ENCODE data around the gene DDX5.

The DDX5 gene

GRCh38 chr17:64527914-64528313 lies 21.8 kb upstream of the DDX5 start:
- Histone ChIP-seq H3K36me3 (ENCODE audit: control insufficient read depth in 2 of 2, insufficient read depth in 1 of 2, low read length in 2 of 2) (peaks cover 87 to 100% of the 10 kb centered on the region in 2 experiments), H3K27ac (ENCODE audit: extremely low read depth, low read depth, low read length) (no peak overlapping the region), H3K4me1 (ENCODE audit: control insufficient read depth, insufficient read depth, low read length) (no peaks in the 10 kb centered on the region), H3K9me3 (ENCODE audit: control insufficient read depth, insufficient read depth, low read depth, low read length) (no peaks in the 10 kb centered on the region), H3K4me3 (ENCODE audit: low read depth, low read length) (no peak overlapping the region)
- ChIA-PET CTCF (interaction anchor here (0.8 kb wide), 1 partner anchor 121 kb away, joined by 4 read pairs; no protein-coding TSS in a partner anchor), POLR2A (no interaction called here)
- TF ChIP-seq ZNF843 (tag by site-specific recombination; IDR thresholded peaks at IDR 0.05) = no peak
- no peak for TF ChIP-seq ZNF48 (tag by site-specific recombination; IDR thresholded peaks at IDR 0.05)
- TF ChIP-seq ZNF571 (tag by site-specific recombination; IDR thresholded peaks at IDR 0.05) = no peak
- no peak for TF ChIP-seq ZNF645 (tag by site-specific recombination; IDR thresholded peaks at IDR 0.05)
- no peak for TF ChIP-seq ZNF513 (tag by site-specific recombination; IDR thresholded peaks at IDR 0.05)
- TF ChIP-seq TSHZ1 (tag by site-specific recombination; IDR thresholded peaks at IDR 0.05; ENCODE audit: borderline replicate concordance) = no peak
- TF ChIP-seq ZNF280D (tag by site-specific recombination; IDR thresholded peaks at IDR 0.05) = no peak
- TF ChIP-seq ZNF169 (tag by site-specific recombination; IDR thresholded peaks at IDR 0.05) = no peak
- TF ChIP-seq ZNF10 (tag by site-specific recombination; IDR thresholded peaks at IDR 0.05) = no peak

GRCh38 chr17:64520359-64520758 lies 14.3 kb upstream of the DDX5 start:
- no peaks in the 10 kb centered on the region for H3K4me1 ChIP-seq (ENCODE audit: control insufficient read depth, insufficient read depth, low read length)
- no peaks in the 10 kb centered on the region for H3K9me3 ChIP-seq (ENCODE audit: control insufficient read depth, insufficient read depth, low read depth, low read length)
- ChIA-PET CTCF (interaction anchor here (0.6 to 1.1 kb wide), 2 partner anchors 21 to 125 kb away, joined by 3 read pairs; no protein-coding TSS in a partner anchor), POLR2A (interaction anchor here (0.6 kb wide), 2 partner anchors 60 to 183 kb away, joined by 3 to 4 read pairs; no protein-coding TSS in a partner anchor)
- TF ChIP-seq CTCF (tag by site-specific recombination; IDR thresholded peaks at IDR 0.05) = no peak
- peaks cover 79 to 100% of the 10 kb centered on the region in 2 experiments for H3K36me3 ChIP-seq (ENCODE audit: control insufficient read depth in 2 of 2, insufficient read depth in 1 of 2, low read length in 2 of 2)
- no peak overlapping the region for H3K27ac ChIP-seq (ENCODE audit: extremely low read depth, low read depth, low read length)
- no peak overlapping the region for H3K4me3 ChIP-seq (ENCODE audit: low read depth, low read length)
